Measurements from ENCODE around the gene COX14.

COX14 gene

DNA sequence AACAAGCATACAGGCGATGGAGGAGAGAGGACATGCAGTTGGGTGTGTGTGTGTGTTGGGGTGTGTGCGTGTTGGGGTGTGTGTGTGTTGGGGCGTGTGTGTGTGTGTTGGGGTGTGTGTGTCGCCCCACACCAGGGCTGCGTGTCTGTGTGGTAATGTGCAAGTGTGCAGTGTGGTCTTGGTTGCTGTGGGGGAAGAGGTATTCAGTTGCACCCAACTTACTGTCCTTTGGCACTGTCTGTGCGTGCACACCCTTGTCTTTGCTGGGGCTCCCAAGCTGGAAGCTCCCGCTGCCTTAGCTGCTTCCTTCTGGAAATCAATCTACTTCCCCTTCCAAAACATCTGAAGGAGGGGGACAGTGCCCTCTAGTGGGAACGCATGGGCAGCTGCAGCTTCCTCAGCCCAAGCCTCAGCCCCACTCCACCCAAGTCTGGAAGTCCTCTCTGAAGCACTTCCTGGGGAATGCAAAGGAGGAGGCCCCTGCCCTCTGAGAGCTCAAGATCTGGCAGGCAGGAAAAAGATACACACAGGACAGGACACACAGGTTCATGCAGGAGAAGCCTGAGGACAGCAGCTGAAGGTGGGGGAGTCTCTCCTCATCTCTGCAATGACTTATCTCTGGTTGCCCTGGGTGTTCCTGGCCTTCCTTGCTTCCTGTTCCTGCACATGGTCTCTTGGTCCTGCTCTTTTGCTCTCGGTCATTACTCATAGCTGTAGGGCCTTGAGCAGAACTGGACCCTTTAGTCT lies 41.5 kb upstream of the COX14 start:
- peak; percentile 87 for DNase-seq (ENCODE audit: low read depth)
- H3K4me3 ChIP-seq (ENCODE audit: low read length) = no peak overlapping the region
- peak; percentile 98 for TF ChIP-seq CTCF (IDR thresholded peaks at IDR 0.05; ENCODE audit: insufficient read depth, low read depth, low read length, missing control alignments)

DNA sequence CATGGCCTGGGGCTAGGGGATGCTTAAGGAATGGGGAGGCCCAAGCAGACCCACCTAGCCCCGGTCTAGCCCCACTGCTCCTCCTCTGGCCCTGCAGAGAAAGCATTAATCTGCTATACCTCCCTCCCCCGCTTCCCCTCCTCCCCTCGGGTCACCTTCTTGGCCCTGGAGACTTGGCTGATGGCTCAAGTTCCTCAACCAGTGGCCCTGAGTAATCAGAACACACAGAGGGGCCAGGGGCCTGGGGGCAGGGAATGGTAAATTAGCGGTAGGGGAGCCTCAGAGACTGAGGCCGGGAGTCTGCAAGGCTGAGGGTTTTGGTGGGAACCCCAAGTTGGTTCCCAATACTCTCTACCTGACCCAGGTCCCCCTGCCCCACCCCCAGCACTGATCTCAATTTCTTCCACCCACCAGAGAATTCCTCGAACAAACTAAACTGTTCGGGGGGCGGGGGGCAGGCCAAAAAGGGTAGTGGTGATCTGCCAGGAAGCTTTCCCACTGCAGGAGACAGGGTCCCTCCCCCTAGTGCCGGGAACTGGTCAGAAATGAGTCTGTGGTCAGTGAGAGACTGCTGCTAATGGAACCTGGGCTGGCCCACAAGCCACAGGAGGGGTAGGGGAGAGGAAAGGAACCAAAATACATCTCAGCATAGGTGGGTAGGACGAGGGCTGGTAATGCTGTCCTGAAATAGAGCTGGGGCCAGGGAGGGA lies 39.7 kb upstream of the COX14 start:
- no peak for DNase-seq (ENCODE audit: low read depth)
- no peak for TF ChIP-seq CTCF (IDR thresholded peaks at IDR 0.05; ENCODE audit: insufficient read depth, low read depth, low read length, missing control alignments)
- H3K4me3 ChIP-seq (ENCODE audit: low read length) = no peak overlapping the region

DNA sequence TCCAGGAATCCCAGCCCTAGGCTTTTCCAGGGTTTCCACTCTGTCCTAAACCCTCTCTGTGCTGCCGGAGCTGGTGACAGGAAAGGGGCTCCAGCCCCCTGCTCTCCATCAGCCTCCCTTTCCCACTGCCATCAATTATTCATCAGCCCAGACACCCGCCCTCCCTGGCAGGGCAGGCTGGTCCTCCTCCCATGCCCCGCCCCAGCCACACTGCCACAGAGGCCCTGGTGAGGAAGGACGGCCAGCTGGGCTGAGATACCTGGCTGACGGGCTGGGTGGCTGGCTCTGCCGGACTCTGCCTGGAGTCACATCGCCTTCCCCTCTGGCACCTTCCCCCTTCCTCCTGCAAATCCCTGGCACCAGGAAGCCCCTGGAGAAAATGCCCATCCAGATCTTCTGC lies 38.8 kb upstream of the COX14 start:
- no peak overlapping the region for H3K4me3 ChIP-seq (ENCODE audit: low read length)
- no peak for DNase-seq (ENCODE audit: low read depth)
- no peak for TF ChIP-seq CTCF (IDR thresholded peaks at IDR 0.05; ENCODE audit: insufficient read depth, low read depth, low read length, missing control alignments)

- H3K4me3 ChIP-seq (ENCODE audit: low read length) = no peak overlapping the region
- TF ChIP-seq CTCF (IDR thresholded peaks at IDR 0.05; ENCODE audit: insufficient read depth, low read depth, low read length, missing control alignments) = no peak
These were observed 38.3 kb upstream of the COX14 start for GRCh38 chr12:50073712-50074111.

DNA sequence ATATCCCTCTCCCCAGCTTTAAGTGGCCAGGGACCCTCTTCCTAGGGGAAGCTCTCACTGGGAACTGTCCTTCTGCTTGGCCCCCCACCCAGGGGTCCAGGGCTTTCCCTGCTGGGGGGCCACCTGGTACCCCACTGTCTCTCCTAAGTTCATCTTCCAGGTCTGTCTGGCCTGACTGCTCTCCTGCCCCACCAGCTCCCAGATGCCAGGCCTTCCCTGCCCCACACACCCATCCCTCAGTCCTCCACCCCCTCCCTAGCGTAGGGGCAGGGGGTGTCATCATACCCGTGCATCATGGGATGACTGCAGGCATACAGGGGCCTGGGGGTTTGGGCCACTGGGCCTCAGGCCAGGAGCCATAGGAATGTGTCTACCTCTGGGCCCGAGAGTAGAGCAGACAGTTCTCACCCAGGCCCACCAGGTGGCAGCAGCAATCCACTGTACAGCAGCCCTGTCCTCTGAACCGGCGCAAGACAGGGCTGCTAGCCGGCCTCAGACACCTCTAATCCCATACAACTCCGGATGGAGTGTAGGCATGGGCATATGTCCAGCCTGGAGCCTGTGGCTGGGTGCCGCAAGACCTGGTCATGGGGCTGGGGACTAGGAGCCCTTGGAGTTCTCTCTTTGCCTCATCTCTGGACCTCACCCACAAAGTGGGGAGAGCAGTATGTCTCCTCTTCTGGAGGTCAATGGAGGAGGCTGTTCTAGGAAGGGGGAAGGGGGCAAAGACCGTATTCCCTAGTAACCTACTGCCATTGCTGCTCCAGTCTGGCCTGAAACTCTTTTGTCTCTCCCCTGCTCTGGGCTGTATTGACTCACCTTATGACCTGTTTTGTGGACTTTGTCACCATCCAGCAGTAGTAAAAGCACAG lies 36.9 kb upstream of the COX14 start:
- peak; percentile 90 for TF ChIP-seq CTCF (IDR thresholded peaks at IDR 0.05; ENCODE audit: insufficient read depth, low read depth, low read length, missing control alignments)
- no peak overlapping the region for H3K4me3 ChIP-seq (ENCODE audit: low read length)
- peak; percentile 74 for DNase-seq (ENCODE audit: low read depth)

More at GRCh38 chr12:50073712-50074111, 38.3 kb upstream of the COX14 start:
- no peak for DNase-seq (ENCODE audit: low read depth)

- H3K4me3 ChIP-seq (ENCODE audit: low read length) = no peak overlapping the region
- TF ChIP-seq CTCF (IDR thresholded peaks at IDR 0.05; ENCODE audit: insufficient read depth, low read depth, low read length, missing control alignments) = no peak
- DNase-seq (ENCODE audit: low read depth) = no peak
These were observed 36.2 kb upstream of the COX14 start for GRCh38 chr12:50075808-50076170.

All from epithelial cell of esophagus (primary cell).